ENCODE results near the gene QSOX1. TPM values are rescaled to one million over a fixed set of nuclear protein-coding genes. Genes with fewer than 3 reads are reported as not detected.

The QSOX1 gene
- total RNA-seq, 1 donor from 2014 or later = 28.6 TPM

DNA sequence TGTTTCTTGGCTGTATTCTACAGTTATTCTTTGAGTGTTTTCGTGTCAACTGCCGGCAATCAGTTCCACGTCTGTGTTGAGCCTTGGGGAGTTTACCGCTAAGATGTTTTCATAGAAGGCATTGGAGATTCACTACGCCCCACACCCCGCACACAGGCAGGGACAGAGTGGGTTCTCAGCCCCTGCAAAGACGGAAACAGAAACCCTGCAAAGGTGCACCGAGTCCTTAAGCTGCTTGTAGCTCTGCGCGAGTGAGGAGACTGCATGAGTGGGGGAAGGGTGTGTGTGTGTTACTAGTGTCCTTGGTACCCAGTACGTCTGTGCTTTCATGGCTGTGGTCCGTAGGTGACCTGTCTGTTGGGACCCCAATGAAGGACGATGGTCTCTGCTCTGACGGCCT is 77.3 kb downstream of the QSOX1 start:
- intact Hi-C loops (cut with micrococcal nuclease) = no loop called here

DNA sequence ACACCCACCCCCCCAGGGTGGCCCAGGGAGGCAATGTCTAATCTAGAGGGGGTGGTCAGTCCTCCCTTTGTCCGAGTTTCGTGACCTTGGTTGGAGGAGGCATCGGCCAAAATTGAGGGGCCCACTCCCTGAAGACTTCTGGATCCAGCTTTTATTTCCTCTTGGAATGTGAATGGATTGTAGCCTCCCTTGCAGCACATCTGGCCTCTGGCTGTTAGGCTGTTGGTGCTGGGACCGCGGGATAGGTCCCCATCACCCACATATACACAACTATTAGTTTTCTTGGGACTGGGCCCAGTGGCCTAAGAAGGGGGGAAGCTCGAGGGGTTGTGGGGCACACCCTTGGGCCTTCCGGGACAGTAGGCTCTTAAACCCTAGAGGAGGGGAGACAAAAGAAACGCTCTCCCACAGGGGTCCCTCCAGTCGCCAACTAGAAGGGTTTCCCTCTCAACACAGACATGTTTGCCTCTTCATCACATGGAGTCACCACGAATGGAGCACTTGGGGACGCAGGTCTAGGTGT is 77.9 kb downstream of the QSOX1 start:
- intact Hi-C loops (cut with micrococcal nuclease) = no loop called here

DNA sequence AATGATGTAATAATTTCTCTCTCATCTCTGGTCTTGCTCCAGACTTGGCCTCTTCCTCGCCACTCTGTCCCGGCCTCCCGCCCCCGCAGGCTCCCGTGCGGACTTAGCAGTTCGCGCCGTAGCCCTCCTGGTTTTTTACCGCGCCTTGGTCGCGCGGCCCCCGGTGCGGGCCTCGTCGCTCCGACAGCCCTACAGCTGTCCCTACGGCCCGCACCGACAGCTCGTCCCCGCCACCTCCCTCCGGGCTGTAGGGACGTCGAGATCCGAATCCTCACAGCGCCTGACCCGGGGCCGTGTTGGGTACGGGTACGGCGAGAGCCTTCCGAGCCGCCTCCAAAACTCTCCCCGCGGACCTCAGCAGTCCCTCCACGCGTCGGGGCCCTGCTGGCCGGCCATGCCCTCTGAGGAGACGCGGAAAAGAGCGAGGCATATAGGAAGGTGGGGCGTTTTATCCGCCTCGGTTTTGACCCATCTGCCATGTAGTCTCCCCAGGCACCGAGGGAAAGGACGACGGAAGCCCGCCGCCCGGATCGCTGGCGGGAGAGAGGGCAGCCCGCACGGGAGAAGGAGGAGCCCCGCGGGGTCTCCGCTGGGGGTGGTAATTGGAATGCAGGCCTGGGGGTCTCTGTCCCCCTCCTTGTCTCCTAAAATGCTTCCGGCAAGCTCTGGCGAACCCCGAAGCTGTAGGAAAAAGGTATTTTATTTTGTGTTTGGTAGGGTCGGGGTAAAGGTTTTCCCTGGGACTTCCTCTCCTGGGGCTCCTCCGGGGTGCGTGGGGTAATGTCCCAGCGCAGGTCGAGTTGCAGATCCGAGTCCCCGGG is 78.7 kb downstream of the QSOX1 start:
- intact Hi-C loops (cut with micrococcal nuclease) = no loop called here

GRCh38 chr1:180234369-180235076 is 79.9 kb downstream of the QSOX1 start:
- intact Hi-C loops (cut with micrococcal nuclease) = loop anchor here (5.0 kb wide), 1 partner anchor 1248 kb away; the partner anchor contains the start of gene CACNA1E

- intact Hi-C loops (cut with micrococcal nuclease) = loop anchor here (5.0 kb wide), 1 partner anchor 1247 kb away; the partner anchor contains the start of gene CACNA1E
Observed at GRCh38 chr1:180235077-180235501, 80.4 kb downstream of the QSOX1 start.

DNA sequence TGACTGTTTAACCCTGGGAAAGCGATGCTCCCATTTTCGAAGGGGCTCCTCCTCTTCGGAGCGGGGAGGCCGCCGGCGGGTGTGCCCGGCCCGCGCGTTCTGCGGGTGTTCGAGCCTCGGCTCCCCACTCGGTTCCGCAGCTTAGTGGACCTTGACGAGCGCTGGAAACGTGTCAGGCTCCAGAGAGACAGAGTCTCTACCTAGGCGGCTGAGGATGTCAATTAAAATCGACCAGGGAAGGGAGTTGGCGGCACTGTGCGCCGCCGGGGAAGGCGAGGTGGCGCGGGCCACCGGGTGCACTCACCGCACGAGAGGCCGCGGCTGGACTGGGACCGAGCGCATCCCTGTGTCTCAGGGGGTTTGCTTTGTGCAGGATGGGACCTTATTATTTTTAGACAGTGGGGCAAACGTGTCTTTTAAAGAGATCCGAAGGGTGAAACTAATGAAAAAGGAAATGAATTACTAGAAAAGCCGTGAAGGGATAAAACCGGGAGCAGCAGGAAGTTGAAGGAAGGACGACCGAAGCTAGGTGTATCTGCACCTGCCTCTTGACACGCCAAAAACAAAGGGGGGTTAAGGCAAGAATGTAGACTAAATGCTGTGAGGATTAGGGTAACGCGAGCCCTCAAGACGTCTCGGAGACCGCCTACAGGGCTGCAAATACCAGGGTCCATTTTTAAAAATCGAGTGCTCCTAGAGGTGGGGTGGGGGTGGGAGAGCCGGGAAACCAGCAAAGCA is 81.0 kb downstream of the QSOX1 start:
- intact Hi-C loops (cut with micrococcal nuclease) = loop anchor here (5.0 kb wide), 1 partner anchor 1247 kb away; the partner anchor contains the start of gene CACNA1E

- intact Hi-C loops (cut with micrococcal nuclease) = loop anchor here (5.0 kb wide), 1 partner anchor 1245 kb away; the partner anchor contains the start of gene CACNA1E
Observed at GRCh38 chr1:180236698-180237509, 82.2 kb downstream of the QSOX1 start.

- intact Hi-C loops (cut with micrococcal nuclease) = loop anchor here (5.0 kb wide), 1 partner anchor 1244 kb away; the partner anchor contains the start of gene CACNA1E
Observed at GRCh38 chr1:180237869-180238476, 83.3 kb downstream of the QSOX1 start.

GRCh38 chr1:180238675-180239074 is 84.0 kb downstream of the QSOX1 start:
- intact Hi-C loops (cut with micrococcal nuclease) = loop anchor here (5.0 kb wide), 1 partner anchor 1244 kb away; the partner anchor contains the start of gene CACNA1E

DNA sequence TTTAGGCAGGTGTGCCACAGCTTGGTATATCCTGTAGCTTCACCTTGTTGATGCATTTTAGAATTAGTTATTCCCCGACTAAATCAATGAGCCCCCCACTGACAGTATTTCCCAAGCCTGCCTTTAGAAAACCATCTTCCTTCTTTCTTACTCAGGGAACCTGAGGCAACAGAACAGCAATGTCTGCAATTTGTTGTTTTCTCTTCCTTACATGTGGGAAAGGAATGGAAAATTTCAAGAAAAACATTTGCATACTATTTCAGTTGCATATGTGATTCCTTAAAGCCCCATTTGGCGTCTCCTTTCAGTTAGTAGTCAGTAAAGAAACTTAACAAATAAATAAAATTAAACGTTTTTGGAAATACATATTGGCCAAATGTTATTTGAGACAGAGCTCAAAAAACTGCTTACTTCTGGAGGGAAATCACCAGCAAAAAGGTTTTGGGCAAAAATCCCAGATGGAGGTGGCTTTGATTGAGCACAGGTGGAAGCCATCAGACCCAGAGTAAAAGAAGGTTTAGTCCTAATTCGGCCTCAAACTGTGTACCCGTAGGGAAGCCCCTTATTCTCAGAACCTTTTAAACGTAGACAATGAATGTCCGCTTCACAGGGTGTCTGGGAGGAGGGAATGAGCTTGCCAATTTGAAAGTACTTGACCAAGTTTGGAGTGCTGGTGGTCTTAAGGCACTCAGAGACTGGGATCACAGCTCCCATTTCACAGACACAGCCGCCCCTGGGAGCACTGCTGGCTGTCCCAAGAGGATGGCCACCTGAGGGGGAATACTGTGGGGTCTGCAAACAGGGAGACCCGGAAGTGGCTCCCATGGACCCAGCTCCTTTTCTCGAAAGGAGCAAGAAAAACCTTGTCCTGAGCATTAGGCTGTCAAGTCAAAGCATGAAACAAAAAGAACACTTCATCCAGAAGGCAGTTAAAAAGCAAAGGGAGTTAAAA is 84.8 kb downstream of the QSOX1 start:
- intact Hi-C loops (cut with micrococcal nuclease) = loop anchor here (5.0 kb wide), 1 partner anchor 1243 kb away; the partner anchor contains the start of gene CACNA1E

- intact Hi-C loops (cut with micrococcal nuclease) = no loop called here
Observed at GRCh38 chr1:180241716-180242544, 87.3 kb downstream of the QSOX1 start.

GRCh38 chr1:180243517-180244221 is 89.0 kb downstream of the QSOX1 start:
- intact Hi-C loops (cut with micrococcal nuclease) = no loop called here

DNA sequence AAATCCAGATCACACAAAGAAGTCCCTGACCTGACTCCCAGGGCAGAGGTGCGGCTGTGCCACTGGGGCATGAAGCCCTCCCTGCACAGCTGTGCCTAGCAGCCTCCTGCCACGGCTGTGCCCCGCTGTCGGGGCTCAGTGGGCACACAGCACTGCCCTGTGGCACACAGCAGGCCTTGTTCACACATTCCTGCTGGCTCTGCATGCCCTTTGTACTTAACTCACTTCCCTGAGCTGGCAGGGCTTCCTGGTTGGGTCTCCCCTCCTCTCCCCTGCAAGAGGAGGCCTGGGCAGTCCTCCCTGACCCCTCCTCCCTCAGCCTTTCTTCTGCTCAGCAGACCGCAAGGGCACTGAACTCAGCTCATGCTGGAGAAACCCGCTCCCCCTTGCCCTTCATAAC is 90.2 kb downstream of the QSOX1 start:
- intact Hi-C loops (cut with micrococcal nuclease) = no loop called here

GRCh38 chr1:180246579-180246978 is 91.9 kb downstream of the QSOX1 start:
- intact Hi-C loops (cut with micrococcal nuclease) = no loop called here

- intact Hi-C loops (cut with micrococcal nuclease) = no loop called here
Observed at GRCh38 chr1:180247061-180247460, 92.4 kb downstream of the QSOX1 start.

DNA sequence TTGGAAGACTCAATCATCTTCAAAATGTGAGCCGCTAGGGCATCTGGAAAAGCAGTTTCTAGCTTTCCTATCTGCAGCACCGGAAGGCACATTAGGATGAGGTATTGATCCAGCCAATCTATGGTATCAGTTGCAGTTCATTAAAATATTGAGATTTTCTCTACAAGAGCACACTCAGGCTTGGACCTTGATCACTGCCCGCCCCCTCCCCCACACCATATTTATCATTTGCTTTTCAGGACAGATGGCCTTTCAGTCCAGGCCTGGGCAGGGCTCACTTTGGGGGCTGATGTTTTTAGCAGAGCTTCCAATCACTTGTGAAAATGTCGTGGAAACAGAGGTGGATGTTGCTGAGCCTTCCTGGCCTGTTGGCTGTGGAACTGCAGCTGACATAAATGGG is 92.9 kb downstream of the QSOX1 start:
- intact Hi-C loops (cut with micrococcal nuclease) = no loop called here

- intact Hi-C loops (cut with micrococcal nuclease) = no loop called here
Observed at GRCh38 chr1:180248176-180248575, 93.5 kb downstream of the QSOX1 start.
